Osteoblast (primary cell): ENCODE measurements around the gene RSAD2. TPM values are rescaled to one million over a fixed set of nuclear protein-coding genes. Genes with fewer than 3 reads are reported as not detected.

ENCODE experiments used
- DNase-seq: peaks from one replicate; pipeline ENCODE4 v3.0.0; 2011; ENCODE audit warnings: low spot score, mixed read lengths; ENCODE audit not compliant: insufficient read length; ENCODE audit errors: missing footprints
- H2AFZ ChIP-seq: 2 replicates; pipeline ENCODE4 v1.6.0; 2011; ENCODE audit warnings: mild to moderate bottlenecking, low read length
- H3K27ac ChIP-seq: 2 replicates; pipeline ENCODE4 v1.5.1; 2011; ENCODE audit warnings: mild to moderate bottlenecking, low read depth, low read length, moderate library complexity
- H3K27me3 ChIP-seq: 2 replicates; pipeline ENCODE4 v1.6.0; 2012; ENCODE audit warnings: mild to moderate bottlenecking, control low read depth, inconsistent platforms, low read length, moderate library complexity; ENCODE audit not compliant: insufficient read depth
- H3K36me3 ChIP-seq: 2 replicates; pipeline ENCODE4 v1.5.1; 2011; ENCODE audit warnings: mild to moderate bottlenecking, low read length, control low read depth, moderate library complexity; ENCODE audit not compliant: insufficient read depth
- H3K4me1 ChIP-seq: 2 replicates; pipeline ENCODE4 v1.5.1; 2011; ENCODE audit warnings: mild to moderate bottlenecking, low read length, control low read depth, moderate library complexity; ENCODE audit not compliant: insufficient read depth
- H3K4me2 ChIP-seq: 2 replicates; pipeline ENCODE4 v1.6.0; 2011; ENCODE audit warnings: mild to moderate bottlenecking, low read length; ENCODE audit not compliant: insufficient read depth
- H3K4me3 ChIP-seq: fragments of 200-600 bp; sonication (generic); 3 replicates; pipeline ENCODE4 v1.5.1; 2012; ENCODE audit warnings: mild to moderate bottlenecking, low read length, inconsistent platforms; ENCODE audit not compliant: insufficient read depth
- H3K79me2 ChIP-seq: 2 replicates; pipeline ENCODE4 v1.6.0; 2012; ENCODE audit warnings: mild to moderate bottlenecking, low read length, control low read depth, inconsistent platforms; ENCODE audit not compliant: insufficient read depth
- H3K9me3 ChIP-seq: 2 replicates; pipeline ENCODE4 v1.5.1; 2011; ENCODE audit warnings: low read depth, low read length, control low read depth
- H4K20me1 ChIP-seq: 2 replicates; pipeline ENCODE4 v1.6.0; 2012; ENCODE audit warnings: mild to moderate bottlenecking, low read length, control low read depth; ENCODE audit not compliant: insufficient read depth
- total RNA-seq: library from RNA; depleted of rRNA; stranded (reverse); fragments of >200 nt; gene quantifications from 2 replicates; pipeline ENCODE4 v1.2.3, GENCODE V29; 2012
- TF ChIP-seq, protein P1 (sequence below): IDR thresholded peaks from 2 replicates; pipeline ENCODE4 v1.5.1; 2011; ENCODE audit warnings: mild to moderate bottlenecking, low read depth, low read length, moderate library complexity; ENCODE audit errors: extremely low read depth

RSAD2 gene
- total RNA-seq, 1 donor, result 0.72 TPM

DNA sequence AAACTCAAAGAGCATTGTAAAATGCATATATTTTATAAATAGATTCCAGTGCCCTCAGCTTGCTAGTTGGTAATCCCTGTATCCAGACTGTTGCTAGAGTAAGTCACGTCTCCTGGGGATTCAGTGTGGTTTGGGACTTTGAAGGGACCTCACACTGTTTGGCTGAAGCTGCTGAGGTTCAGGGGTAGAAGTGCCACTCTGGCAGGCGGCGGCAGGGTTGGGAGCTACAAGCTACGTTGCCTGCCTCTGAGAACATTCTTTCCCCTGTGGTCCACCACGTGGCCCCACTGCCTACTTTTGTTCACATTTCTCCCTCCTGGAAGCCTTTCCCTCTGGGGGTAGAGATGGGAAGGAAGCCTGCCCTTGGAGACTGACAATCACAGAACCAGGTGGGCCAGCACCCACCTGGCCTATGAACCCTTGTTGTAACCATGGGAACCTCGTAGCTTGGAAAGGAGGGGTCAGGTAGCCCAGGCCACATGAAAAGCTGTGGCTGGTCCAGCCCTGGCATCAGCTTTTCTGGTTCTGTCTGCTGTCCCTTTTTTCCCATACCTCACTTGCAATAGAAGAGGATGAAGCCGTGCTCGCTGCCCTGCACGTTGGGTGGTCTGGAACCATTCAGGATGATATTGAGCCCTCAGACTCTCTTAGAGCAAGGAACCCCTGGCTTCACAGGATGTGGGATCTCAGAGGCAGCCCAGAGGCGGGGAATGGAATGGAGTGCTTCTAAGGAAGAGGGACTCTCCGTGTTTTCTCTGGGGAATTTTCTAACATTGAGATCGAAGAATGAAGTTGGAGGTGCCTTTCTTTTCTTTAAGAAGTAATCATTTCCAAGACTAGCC is 42.5 kb downstream of the RSAD2 start:
- Histone ChIP-seq H3K9me3 (no peaks in the 10 kb centered on the region), H3K27me3 (peaks cover 10% of the 10 kb centered on the region), H3K36me3 (no peaks in the 10 kb centered on the region), H2AFZ (no peak overlapping the region), H3K27ac (no peak overlapping the region), H4K20me1 (no peaks in the 10 kb centered on the region), H3K4me2 (no peak overlapping the region), H3K4me1 (no peaks in the 10 kb centered on the region), H3K79me2 (no peaks in the 10 kb centered on the region), H3K4me3 (no peak overlapping the region)
- TF ChIP-seq, protein P1, sequence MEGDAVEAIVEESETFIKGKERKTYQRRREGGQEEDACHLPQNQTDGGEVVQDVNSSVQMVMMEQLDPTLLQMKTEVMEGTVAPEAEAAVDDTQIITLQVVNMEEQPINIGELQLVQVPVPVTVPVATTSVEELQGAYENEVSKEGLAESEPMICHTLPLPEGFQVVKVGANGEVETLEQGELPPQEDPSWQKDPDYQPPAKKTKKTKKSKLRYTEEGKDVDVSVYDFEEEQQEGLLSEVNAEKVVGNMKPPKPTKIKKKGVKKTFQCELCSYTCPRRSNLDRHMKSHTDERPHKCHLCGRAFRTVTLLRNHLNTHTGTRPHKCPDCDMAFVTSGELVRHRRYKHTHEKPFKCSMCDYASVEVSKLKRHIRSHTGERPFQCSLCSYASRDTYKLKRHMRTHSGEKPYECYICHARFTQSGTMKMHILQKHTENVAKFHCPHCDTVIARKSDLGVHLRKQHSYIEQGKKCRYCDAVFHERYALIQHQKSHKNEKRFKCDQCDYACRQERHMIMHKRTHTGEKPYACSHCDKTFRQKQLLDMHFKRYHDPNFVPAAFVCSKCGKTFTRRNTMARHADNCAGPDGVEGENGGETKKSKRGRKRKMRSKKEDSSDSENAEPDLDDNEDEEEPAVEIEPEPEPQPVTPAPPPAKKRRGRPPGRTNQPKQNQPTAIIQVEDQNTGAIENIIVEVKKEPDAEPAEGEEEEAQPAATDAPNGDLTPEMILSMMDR, result no peak
- DNase-seq, result peak; percentile 74

DNA sequence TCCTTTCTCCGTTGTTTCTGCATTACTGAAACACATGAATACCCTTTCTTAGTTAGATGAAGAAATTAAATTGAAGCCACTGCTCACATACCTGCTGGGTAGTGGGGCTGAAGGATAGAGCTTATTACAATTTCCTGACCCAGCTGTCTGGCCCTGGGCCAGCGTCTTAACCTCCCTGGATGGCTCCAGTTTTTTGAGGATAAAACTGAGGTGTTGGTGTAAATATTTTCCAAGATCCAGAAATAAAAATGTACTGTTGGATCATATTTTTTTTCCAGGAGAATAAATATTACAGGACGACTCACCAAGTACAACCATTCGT is 43.1 kb downstream of the RSAD2 start:
- TF ChIP-seq, protein P1, result no peak
- no peak for DNase-seq
- Histone ChIP-seq H4K20me1 (no peaks in the 10 kb centered on the region), H3K4me3 (no peak overlapping the region), H3K4me2 (no peak overlapping the region), H3K27ac (no peak overlapping the region), H2AFZ (no peak overlapping the region), H3K36me3 (no peaks in the 10 kb centered on the region), H3K4me1 (no peaks in the 10 kb centered on the region), H3K9me3 (no peaks in the 10 kb centered on the region), H3K27me3 (peaks cover 10% of the 10 kb centered on the region), H3K79me2 (no peaks in the 10 kb centered on the region)

DNA sequence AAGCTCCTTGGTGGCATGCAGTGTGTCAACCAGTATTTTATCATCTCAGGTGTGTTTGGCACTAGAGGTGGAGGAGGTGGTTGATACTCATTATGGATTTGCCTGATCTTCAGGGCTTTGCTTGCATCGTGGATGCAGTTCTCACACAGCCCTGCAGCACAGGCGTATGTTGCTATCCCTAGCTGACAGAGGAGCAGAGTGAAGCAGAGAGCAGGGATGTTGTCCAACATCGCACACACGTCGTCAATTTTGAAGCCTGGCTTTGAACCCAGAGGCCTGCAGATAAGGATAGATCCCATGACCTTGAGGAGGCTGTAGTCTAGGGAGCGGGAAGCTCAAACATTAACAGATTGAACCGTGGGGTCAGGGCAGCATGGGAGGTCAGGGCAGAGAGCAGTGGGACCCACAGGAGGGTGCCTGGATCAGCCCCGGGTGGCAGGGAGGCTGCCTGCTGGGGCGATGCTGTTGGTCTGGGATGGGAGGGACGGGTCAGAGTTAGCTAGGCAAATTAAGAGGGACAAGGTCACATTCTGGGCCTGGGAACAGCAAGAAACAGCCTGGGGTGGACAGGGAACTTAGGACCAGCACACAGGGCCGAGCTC is 43.8 kb downstream of the RSAD2 start:
- H3K4me2 ChIP-seq, result no peak overlapping the region
- peaks cover 10% of the 10 kb centered on the region for H3K27me3 ChIP-seq
- H4K20me1 ChIP-seq, result no peaks in the 10 kb centered on the region
- H2AFZ ChIP-seq, result no peak overlapping the region
- TF ChIP-seq, protein P1, result no peak
- no peaks in the 10 kb centered on the region for H3K36me3 ChIP-seq
- H3K27ac ChIP-seq, result no peak overlapping the region
- no peaks in the 10 kb centered on the region for H3K4me1 ChIP-seq
- no peak overlapping the region for H3K4me3 ChIP-seq
- no peaks in the 10 kb centered on the region for H3K79me2 ChIP-seq
- no peak for DNase-seq
- no peaks in the 10 kb centered on the region for H3K9me3 ChIP-seq

DNA sequence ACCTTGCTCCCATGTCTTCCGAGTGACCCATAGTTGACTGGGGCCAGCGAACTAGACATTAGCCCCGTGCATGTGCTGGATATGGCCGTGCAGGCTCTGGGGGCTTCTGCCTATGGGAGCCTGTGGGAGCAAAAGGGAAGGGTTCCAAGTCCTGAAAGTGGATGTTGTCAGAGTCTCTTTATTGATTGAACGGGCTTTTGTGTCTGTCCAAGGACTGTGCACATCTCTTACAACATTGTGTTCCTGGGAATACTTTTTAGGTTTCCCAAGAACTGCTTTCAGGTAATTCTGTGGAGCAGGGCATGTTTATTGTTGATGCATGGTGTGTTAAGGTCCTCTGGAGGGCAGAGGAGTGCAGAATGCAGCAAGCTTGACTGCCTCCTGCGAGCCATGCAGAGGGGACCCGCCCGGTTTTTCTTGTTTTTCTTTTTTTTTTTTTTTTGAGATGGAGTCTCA is 44.7 kb downstream of the RSAD2 start:
- no peak for DNase-seq
- Histone ChIP-seq H3K27ac (no peak overlapping the region), H3K36me3 (no peaks in the 10 kb centered on the region), H3K4me1 (no peaks in the 10 kb centered on the region), H4K20me1 (no peaks in the 10 kb centered on the region), H3K4me3 (no peak overlapping the region), H3K9me3 (no peaks in the 10 kb centered on the region), H3K79me2 (no peaks in the 10 kb centered on the region), H3K4me2 (no peak overlapping the region), H2AFZ (no peak overlapping the region), H3K27me3 (peaks cover 8% of the 10 kb centered on the region)
- TF ChIP-seq, protein P1, result no peak
